MM.1S (cell line): ENCODE results near the gene AGO3.

ENCODE experiments used
- DNase-seq: peaks from one replicate; pipeline ENCODE4 v3.0.0-alpha.2; 2015
- H2AFZ ChIP-seq: fragments of 300-600 bp; sonication (generic); 2 replicates; pipeline ENCODE4 v1.6.0; 2016; ENCODE audit warnings: antibody characterized with exemption, low read length
- H3F3A ChIP-seq: fragments of 300-600 bp; sonication (generic); 2 replicates; pipeline ENCODE4 v1.6.1; 2016; ENCODE audit warnings: mild to moderate bottlenecking, antibody characterized with exemption, low read length, moderate library complexity, mixed read lengths; ENCODE audit not compliant: insufficient read depth
- H3K27ac ChIP-seq: fragments of 300-600 bp; sonication (generic); 2 replicates; pipeline ENCODE4 v1.5.1; 2016; ENCODE audit warnings: mild to moderate bottlenecking, low read length
- H3K27me3 ChIP-seq: fragments of 300-600 bp; sonication (generic); replicated peaks from 2 replicates; pipeline ENCODE4 v1.6.0; 2016; ENCODE audit warnings: low read length; ENCODE audit not compliant: insufficient read depth
- H3K36me3 ChIP-seq: fragments of 300-600 bp; sonication (generic); replicated peaks from 2 replicates; pipeline ENCODE4 v1.6.1; 2016; ENCODE audit warnings: mild to moderate bottlenecking, low read length, mixed read lengths; ENCODE audit not compliant: insufficient read depth
- H3K4me1 ChIP-seq: fragments of 300-600 bp; sonication (generic); 2 replicates; pipeline ENCODE4 v1.6.1; 2016; ENCODE audit warnings: low read length, mixed read lengths
- H3K4me2 ChIP-seq: fragments of 300-600 bp; sonication (generic); 2 replicates; pipeline ENCODE4 v1.6.0; 2016; ENCODE audit warnings: low read depth, low read length
- H3K4me3 ChIP-seq: fragments of 300-600 bp; sonication (generic); 2 replicates; pipeline ENCODE4 v1.5.1; 2016; ENCODE audit warnings: low read length, mixed read lengths
- H3K79me2 ChIP-seq: fragments of 300-600 bp; sonication (generic); 2 replicates; pipeline ENCODE4 v1.6.1; 2016; ENCODE audit warnings: mixed run types, low read length, mixed read lengths
- H3K9ac ChIP-seq: fragments of 300-600 bp; sonication (generic); 2 replicates; pipeline ENCODE4 v1.6.1; 2016; ENCODE audit warnings: low read length, mixed read lengths
- H3K9me2 ChIP-seq: fragments of 300-600 bp; sonication (generic); replicated peaks from 2 replicates; pipeline ENCODE4 v1.6.1; 2016; ENCODE audit warnings: mild to moderate bottlenecking, low read length, mixed read lengths; ENCODE audit not compliant: insufficient read depth
- H3K9me3 ChIP-seq: fragments of 300-600 bp; sonication (generic); replicated peaks from 2 replicates; pipeline ENCODE4 v1.6.1; 2016; ENCODE audit warnings: mild to moderate bottlenecking, low read length, mixed read lengths; ENCODE audit not compliant: insufficient read depth
- H4K20me1 ChIP-seq: fragments of 300-600 bp; sonication (generic); 2 replicates; pipeline ENCODE4 v1.6.1; 2016; ENCODE audit warnings: mild to moderate bottlenecking, low read length, moderate library complexity, mixed read lengths; ENCODE audit not compliant: insufficient read depth
- EZH2 ChIP-seq: fragments of 300-600 bp; sonication (generic); optimal IDR thresholded peaks from 2 replicates; pipeline ENCODE3; 2017; ENCODE audit warnings: low read depth, mild to moderate bottlenecking, antibody characterized with exemption, low read length, mixed read lengths
- EZH2phosphoT487 ChIP-seq: fragments of 300-600 bp; sonication (generic); IDR thresholded peaks from 2 replicates; pipeline ENCODE4 v1.6.1; 2018; ENCODE audit warnings: antibody characterized with exemption, low read length
- TF ChIP-seq, protein P1 (sequence below): fragments of 300-600 bp; sonication (generic); IDR thresholded peaks from 2 replicates; pipeline ENCODE4 v1.5.1; 2016; ENCODE audit warnings: antibody characterized with exemption, low read length, mixed read lengths

Gene AGO3

DNA sequence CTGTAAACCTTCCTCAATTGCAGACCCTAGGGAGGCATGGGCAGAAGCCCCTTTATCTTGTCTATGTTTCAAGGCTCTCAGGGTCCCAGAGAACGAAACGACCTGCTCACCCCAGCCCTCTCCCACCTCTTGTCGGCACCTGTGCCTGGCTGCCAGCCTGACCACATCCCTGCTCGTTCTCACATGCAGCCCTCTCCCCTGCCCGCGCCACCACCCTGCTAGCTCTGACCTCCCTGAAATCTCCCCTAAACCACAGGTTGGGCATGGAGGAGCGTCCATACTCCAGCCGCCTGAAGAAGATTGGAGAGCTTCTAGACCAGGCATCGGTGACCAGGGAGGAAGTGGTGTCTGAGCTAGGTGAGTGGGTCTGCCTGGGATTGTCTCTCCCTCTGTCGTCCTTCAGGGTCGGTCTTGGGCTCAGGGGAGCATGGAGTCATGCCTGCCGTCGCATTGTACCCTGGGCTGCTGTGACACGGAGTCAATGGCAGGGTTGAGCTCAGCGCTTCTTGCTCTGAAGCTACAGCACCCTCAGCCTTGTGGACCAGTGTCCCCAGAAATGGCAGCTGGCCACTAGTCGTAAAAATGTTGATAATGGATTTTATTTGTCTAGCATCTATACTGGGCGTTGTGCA lies 161.4 kb downstream of the AGO3 start:
- no peak overlapping the region for H3K9ac ChIP-seq
- DNase-seq: no peak
- H3K4me3 ChIP-seq: no peak overlapping the region
- no peaks in the 10 kb centered on the region for H3K36me3 ChIP-seq
- H2AFZ ChIP-seq: no peak overlapping the region
- 0 out of 2 replicates have a peak, but pooled peaks cover 5% of the 10 kb centered on the region for H3K4me1 ChIP-seq
- H3K27ac ChIP-seq: no peak overlapping the region
- TF ChIP-seq EZH2phosphoT487 (no peak), EZH2 (no peak)
- TF ChIP-seq, protein P1, sequence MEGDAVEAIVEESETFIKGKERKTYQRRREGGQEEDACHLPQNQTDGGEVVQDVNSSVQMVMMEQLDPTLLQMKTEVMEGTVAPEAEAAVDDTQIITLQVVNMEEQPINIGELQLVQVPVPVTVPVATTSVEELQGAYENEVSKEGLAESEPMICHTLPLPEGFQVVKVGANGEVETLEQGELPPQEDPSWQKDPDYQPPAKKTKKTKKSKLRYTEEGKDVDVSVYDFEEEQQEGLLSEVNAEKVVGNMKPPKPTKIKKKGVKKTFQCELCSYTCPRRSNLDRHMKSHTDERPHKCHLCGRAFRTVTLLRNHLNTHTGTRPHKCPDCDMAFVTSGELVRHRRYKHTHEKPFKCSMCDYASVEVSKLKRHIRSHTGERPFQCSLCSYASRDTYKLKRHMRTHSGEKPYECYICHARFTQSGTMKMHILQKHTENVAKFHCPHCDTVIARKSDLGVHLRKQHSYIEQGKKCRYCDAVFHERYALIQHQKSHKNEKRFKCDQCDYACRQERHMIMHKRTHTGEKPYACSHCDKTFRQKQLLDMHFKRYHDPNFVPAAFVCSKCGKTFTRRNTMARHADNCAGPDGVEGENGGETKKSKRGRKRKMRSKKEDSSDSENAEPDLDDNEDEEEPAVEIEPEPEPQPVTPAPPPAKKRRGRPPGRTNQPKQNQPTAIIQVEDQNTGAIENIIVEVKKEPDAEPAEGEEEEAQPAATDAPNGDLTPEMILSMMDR: no peak
- no peaks in the 10 kb centered on the region for H3K9me3 ChIP-seq
- H3K79me2 ChIP-seq: peaks cover 32% of the 10 kb centered on the region
- no peaks in the 10 kb centered on the region; the same call in 1 of the 2 replicates for H3F3A ChIP-seq
- no peaks in the 10 kb centered on the region for H3K27me3 ChIP-seq
- no peaks in the 10 kb centered on the region for H3K9me2 ChIP-seq
- no peak overlapping the region for H3K4me2 ChIP-seq
- no peaks in the 10 kb centered on the region for H4K20me1 ChIP-seq

DNA sequence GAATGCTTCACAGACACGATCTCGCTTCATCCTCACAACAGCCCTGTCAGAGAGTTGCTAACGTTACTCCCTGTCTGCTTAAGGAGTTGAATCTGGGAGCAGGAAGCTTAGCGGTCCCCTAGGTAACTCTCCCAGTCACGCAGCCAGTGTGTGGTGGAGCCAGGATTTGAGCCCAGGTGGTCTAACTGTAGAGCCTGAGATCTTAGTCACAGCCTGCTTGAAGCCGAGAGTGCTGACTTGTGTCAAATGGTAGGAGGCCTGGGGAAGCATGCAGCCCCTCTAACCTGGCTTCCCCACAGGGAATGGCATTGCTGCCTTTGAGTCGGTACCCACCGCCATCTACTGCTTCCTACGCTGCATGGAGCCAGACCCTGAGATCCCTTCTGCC lies 161.9 kb downstream of the AGO3 start:
- no peaks in the 10 kb centered on the region for H4K20me1 ChIP-seq
- H3K27me3 ChIP-seq: no peaks in the 10 kb centered on the region
- DNase-seq: no peak
- no peaks in the 10 kb centered on the region for H3K9me3 ChIP-seq
- no peaks in the 10 kb centered on the region for H3K9me2 ChIP-seq
- no peak overlapping the region for H3K4me3 ChIP-seq
- peaks cover 32% of the 10 kb centered on the region for H3K79me2 ChIP-seq
- H3F3A ChIP-seq: no peaks in the 10 kb centered on the region; the same call in 1 of the 2 replicates
- no peak overlapping the region for H3K27ac ChIP-seq
- no peak overlapping the region for H2AFZ ChIP-seq
- 0 out of 2 replicates have a peak, but pooled peaks cover 5% of the 10 kb centered on the region for H3K4me1 ChIP-seq
- H3K9ac ChIP-seq: no peak overlapping the region
- H3K4me2 ChIP-seq: no peak overlapping the region
- TF ChIP-seq, protein P1: no peak
- TF ChIP-seq EZH2phosphoT487 (no peak), EZH2 (no peak)
- H3K36me3 ChIP-seq: no peaks in the 10 kb centered on the region

DNA sequence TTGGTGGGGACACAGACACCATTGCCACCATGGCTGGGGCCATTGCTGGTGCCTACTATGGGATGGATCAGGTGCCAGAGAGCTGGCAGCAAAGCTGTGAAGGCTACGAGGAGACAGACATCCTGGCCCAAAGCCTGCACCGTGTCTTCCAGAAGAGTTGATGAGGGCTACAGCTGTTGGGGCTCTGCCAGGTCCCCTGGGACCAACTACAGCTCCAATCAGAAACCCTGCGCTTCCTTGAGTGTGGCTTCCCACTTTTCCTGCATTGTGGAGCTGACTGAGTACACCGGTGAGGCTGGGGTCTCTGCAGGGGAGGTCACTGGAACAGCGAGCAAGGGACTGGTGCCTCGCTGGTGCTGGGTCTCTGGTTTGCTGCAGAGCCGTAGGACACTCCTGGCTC lies 162.3 kb downstream of the AGO3 start:
- H3K36me3 ChIP-seq: no peaks in the 10 kb centered on the region
- H3K9ac ChIP-seq: no peak overlapping the region
- H3K4me2 ChIP-seq: no peak overlapping the region
- no peak overlapping the region for H3K4me3 ChIP-seq
- H3K9me3 ChIP-seq: no peaks in the 10 kb centered on the region
- no peak for DNase-seq
- H4K20me1 ChIP-seq: no peaks in the 10 kb centered on the region
- no peak overlapping the region for H3K27ac ChIP-seq
- H2AFZ ChIP-seq: no peak overlapping the region
- no peaks in the 10 kb centered on the region for H3K27me3 ChIP-seq
- H3K79me2 ChIP-seq: peaks cover 32% of the 10 kb centered on the region
- H3F3A ChIP-seq: no peaks in the 10 kb centered on the region; the same call in 1 of the 2 replicates
- TF ChIP-seq EZH2phosphoT487 (no peak), EZH2 (no peak)
- TF ChIP-seq, protein P1: no peak
- no peaks in the 10 kb centered on the region for H3K9me2 ChIP-seq
- 0 out of 2 replicates have a peak, but pooled peaks cover 5% of the 10 kb centered on the region for H3K4me1 ChIP-seq
